Measurements from ENCODE around the gene PRKCD.

- TF ChIP-seq EZH2 (IDR thresholded peaks at IDR 0.05; ENCODE audit: insufficient read depth, poor library complexity, severe bottlenecking): no peak
- TF ChIP-seq EZH2phosphoT487 (IDR thresholded peaks at IDR 0.05; ENCODE audit: insufficient read depth, low read depth): no peak
Observed at GRCh38 chr3:53236112-53236841, 75.3 kb downstream of the PRKCD start.

Data from GM23248 (cell line).